HG02571 (cell line): Measurements from ENCODE around the gene RAB29.

ENCODE experiments used
- ATAC-seq: cut with Tn5 transposase; IDR thresholded peaks from one replicate; pipeline ENCODE4 v1.9.1; 2021; ENCODE audit warnings: mild to moderate bottlenecking, moderate library complexity; ENCODE audit not compliant: unreplicated experiment

The RAB29 gene

DNA sequence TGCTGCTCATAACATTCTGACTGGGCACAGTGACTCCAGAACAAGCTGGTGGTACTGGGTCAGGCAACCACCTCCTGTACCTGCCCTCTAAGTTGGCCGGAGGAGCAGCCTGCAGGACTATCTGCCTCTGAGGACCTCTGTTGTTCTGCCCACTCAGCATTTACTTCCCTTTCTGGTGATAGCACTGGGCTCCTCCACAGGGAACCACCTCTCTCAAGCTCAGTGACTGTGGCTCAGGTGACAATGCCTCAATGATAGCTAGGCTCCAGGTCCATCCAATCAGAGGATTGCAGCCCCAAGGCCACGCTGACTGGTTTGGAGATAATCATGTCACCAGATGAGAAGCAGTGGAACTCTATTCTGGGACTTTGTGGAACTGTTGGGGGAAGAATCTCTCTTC, 21.9 kb upstream of the RAB29 start:
- ATAC-seq, result no peak

DNA sequence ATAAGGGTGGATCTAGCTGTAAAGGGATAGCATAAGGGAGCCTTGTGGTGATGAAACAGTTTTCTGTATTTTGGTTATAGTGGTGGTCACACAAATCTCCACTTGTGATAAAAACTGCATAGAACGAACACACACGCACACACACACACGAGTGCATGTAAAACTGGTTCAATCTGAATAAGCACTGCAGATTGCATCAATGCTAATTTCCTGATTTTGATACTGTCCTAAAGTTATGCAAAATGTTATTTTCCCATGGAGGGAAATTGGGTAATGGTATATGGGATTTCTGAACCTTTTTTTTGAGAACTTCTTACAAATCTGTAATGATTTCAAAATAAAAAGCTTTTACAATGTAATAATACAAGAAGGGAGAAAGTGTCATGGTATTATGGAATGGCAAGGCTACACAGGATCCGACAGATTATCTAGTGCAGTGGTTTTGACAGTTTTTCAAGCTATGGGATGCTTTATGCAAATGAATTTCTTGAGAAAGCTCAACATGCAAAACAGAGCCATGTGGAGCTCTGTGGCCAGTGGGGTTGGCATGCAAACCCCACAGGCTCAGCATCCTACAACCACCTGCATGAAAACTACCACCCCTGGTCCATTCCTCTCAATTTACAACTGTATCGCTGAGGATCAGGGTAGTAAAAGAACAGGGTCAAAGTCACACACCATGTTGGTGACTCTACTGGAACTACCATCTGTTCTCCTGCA, 18.9 kb upstream of the RAB29 start:
- ATAC-seq, result no peak

DNA sequence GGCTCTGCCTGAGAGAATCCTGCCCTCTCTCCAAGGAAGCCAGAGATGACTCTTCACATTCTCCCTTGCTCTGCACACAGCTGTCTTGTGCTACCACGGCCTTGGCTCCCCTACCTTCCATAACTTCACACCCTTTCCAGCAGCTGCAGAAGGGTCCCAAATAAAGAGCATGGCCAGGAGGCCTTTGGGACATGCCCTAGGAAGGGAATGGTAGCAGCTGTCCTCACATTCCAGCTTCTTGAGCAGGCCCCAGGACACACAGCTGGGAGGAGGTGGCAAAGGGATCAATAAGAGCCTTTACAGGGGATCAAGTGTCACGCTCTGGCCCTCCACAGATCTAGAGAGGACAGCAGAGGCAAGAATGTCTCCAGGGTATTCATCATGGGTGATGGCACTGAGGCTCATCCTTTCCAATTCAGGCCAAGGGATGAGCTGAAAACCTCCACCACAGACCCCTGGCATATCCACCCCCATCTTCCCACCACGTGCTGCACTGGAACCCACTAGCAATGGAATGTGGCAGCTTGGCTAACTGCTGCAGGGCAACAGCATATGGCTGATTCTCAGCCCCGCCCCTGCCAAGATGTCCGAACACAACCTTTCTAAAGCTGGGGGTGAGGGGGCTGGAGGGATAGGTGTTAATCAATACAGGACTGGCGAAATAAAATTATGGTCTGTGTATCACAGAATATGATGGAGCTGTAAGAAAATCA, 17.8 kb upstream of the RAB29 start:
- ATAC-seq, result no peak

DNA sequence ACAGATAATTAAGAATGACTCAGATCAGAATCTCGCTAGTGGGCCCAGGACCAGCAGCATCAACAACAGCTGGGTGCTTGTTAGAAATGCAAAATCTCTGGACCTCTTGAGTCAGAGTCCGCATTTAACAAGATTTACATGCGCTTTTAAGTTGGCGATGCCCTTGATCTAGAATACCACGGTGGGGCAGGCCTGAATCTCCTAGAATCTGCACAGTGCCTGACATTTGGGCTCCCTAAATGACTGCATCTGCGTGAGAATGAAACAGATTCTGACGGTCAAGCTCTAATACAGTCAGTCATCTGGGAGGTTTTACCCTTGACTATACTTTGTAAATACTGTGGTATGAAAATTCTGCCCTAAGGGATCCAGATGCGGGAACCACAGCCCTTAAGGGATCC, 17.2 kb upstream of the RAB29 start:
- no peak for ATAC-seq

DNA sequence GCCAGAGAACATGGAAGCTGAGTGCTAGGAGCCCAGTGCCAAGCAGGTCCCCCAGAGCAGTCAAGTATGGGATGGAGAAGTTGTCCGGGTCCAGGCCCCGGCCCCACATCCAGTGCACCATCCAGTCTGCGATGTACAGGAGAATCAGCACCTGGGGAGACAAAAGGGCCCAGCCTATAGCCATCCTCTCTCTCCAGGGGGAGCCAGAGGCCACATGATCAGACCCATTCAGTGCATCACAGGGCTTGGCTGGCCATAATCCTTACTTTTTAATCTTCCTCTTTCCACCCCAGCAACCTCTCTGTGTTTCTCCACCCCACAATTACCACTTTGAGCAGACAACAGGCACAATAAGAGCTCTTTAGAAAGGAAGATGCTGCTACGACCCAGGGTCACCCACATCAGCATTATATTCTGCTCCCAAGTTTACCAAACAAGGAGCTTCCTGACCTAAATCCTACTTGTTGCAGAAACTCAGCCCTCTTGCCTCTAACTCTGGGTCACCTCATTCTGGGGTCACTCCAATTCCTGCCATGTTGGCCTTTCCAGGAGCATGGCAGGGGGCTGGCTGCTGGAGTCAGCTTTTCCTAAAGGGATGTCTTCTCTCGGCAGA, 16.4 kb upstream of the RAB29 start:
- peak; percentile 69 for ATAC-seq

DNA sequence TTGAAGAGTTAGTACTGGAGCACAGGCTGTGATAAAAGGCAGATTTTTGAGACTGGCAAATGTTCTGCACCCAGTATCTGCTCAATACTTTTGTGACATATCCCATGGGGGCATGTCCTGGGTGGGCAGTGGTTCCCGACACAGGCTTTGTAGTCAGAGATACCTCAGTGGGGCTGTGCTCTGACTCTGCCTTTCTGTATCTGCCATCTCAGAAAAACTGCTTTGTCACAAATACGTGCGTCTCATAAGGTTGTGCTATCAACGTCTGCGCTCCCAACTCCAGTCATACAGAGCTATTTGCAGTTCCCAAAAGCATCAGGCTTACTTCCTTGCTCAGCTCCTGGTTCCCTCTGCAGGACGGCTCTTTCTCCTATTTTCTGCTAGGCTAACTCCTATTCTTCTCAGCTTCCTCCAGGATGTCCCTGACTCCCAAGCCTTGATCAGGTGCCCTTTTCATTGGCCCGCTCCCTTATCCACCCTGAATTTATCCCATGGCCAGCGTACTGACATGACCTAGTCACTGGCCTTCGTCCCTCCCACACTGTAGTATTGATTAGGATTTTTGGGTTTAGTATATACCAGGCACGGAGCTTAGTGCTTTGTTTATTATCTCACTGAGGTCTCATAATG, 12.1 kb upstream of the RAB29 start:
- ATAC-seq, result no peak

DNA sequence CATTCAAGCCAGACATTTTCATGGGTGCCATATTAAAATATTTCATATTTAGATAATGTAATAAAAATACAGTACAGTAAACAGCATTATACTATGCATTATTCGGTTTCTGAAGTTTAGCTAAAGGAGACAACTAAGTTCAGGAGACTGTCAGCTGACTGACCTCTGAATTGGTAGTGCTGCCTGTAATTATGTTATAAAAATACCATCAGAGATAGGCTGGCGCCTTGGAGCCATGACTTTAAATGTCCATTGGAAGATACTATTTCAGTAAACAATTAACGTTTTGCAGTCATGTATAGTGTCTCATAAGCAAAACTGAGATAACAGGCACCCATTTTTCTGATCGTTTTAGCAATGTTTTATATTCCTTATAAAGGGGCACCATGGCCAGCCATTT, 11.3 kb upstream of the RAB29 start:
- ATAC-seq, result no peak

DNA sequence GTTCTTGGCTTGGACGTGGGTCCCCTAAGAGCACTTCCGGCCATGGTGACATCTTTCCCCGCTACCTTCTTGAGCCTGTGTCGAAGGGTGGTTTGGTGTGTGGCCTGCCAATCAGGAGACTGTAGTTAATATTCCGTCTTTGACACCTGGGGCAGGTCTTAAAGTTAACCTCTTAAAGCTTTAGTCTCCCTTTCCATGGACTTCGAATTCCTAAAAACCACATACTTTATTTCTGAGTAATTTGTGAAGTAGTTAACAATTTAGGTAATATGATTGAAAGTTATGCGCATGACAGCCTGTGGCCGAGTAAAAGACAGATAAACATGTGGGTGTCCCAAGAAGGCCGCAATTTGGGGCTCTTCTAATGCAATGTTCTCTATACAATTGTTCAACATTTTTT, 10.2 kb upstream of the RAB29 start:
- ATAC-seq, result no peak

DNA sequence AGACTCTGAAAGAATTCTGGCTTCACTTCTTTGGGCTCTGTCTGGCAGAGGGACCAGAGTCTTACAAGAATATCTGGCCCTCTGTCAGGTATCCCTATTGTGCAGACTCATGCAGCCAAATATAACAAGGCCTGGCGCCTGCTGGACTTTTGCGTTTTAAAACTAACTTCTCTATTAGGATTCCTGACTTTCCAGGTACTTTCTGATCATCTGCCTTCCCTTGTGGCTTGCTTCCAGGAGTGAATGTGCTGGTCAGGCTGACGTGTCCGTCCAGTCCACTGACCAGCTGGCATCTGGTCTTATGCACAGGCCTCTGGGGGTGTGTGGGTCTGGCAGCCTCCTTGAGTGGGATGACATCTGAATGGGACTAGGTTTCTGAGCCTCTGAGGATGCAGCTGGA, 8.6 kb upstream of the RAB29 start:
- no peak for ATAC-seq

DNA sequence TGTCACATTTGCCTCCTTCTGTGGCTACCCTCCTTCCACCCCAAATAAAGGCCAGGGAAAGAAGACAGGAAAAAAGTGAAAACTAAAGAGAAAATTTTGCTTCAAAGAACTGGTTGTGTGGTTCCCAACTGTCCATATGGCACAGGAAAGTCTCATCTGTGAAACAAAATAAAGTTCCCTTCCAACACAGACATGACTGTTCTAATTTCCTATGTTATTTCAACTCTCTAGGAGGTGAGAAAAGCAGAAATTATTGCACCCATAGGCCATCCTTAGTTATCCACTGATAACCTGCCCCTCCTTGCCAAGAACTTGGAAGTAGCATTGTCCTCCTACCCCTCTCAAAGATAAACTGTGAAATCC, 8.1 kb upstream of the RAB29 start:
- ATAC-seq, result no peak

DNA sequence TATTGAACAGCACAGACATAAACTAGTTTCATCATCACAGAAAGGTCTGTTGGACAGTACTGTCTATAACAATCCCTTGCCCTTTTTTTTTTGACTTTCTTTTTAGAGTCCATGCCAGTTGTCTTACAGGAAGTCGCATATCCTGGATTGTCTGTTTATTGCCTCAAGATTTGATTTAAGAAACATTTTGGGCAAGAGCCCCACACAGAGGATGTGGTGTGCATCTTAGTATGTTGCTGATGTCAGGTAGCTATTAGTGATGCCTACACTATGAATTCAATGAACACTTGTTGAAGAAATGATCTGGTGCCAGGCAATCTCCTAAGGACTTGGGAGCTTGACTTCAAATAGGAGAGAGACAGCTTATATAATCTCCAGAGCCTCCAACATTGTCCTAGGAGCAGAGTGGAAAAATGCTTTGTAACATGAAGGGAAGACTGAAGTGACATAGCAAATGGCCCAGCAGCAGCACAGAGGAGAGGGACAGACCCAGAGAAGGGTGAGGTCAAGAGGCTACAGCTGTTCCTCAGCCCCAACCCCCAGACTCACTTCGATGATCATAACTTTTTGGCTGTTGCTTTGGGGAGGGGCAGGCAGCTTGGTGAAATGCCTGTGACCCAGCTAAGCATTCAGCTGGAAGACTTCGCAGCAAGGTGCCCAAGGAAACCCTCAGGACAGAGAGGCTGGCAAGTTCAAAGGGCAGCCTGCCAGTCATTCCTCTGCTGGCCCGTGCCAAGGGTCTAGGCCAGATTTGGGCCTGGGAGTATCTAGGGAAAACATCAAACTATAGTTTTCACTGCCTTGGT, 7.5 kb upstream of the RAB29 start:
- ATAC-seq, result no peak

DNA sequence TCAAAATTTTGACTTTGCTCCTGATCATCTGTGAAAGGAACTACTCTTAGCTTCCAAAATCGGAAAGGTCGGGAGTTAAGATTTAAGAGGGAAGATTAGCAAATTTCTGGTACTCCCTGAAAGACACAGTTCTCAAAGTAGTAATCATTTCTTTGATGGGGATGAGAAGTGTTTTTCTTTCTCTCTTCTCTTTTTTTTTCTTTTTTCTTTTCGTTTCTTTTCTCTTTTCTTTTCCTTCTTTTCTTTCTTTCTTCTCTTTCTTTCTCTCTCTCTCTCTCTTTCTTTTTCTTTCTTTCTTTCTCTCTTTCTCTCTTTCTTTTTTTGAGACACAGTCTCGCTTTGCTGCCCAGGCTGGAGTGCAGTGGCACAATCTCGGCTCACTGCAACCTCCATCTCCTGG, 5.1 kb upstream of the RAB29 start:
- no peak for ATAC-seq

DNA sequence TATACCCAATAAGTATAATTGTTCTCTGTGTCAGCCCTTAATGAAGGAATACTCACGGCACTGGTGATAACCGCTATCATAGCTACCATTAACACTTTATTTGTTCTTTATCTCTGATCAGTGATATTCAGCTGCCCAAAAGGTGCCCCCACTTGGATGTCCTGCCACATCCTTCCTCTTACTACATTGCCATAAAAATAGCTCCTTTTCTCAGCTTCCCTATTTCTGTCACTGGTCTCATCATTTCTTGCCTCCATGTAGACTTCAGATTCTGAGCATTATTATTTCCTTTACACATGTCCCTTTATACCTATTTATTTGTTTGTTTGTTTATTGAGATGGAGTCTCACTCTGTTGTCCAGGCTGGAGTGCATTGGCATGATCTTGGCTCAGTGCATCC, 2.7 kb upstream of the RAB29 start:
- ATAC-seq, result no peak

DNA sequence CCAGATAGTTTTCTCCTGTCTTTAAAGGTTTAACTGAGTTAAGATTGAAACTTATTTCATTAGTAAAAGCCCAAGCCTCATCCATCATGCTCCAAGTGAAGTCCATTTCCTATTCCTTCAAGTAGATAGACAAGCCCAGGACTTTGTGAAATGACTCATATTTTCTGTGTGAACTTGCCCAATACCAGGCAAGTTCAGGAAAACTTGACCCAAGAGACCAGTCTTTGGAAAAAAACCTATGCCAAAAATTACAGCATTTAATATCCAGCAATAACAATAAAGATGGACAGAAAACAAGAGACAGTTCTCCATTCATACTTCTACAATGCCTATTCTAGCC, 405 bp upstream of the RAB29 start:
- no peak for ATAC-seq

DNA sequence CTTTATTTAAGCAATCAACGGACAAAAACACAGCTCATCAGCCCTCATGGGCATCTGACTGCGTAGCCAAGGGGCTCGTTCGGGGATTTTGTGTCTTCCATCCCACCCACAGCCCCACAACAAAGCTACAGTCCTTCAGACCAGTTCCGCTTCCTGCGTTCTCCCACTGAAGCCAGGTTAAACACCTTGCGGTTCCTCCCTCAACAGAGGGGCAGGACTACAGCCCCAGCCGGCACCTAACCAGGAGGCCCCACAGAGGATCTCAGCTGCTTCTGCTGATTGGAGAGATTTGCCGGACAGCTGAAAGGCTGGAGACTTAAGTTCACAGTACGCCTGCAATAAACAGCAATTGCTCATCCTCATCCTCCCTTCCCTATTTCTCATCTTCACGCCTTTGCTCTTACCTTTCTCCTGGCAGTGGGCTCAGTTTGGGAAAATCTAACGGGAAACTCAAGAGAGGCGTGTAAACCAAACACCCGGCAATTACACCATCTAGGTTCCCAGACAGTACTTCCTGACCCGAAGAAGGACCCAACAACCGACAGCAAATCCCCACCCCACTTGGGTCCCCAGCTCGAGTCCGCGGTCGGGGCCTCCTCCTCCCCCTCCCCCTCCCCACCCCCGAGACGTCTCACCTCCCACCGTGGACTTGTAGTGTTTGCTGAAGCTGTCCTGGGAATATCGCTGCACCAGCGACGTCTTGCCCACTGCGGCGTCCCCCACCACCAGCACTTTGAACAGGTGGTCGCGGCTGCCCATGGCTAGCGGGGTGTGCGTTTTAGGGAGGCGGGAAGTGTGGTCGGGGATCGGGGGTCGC, 876 bp downstream of the RAB29 start:
- no peak for ATAC-seq

DNA sequence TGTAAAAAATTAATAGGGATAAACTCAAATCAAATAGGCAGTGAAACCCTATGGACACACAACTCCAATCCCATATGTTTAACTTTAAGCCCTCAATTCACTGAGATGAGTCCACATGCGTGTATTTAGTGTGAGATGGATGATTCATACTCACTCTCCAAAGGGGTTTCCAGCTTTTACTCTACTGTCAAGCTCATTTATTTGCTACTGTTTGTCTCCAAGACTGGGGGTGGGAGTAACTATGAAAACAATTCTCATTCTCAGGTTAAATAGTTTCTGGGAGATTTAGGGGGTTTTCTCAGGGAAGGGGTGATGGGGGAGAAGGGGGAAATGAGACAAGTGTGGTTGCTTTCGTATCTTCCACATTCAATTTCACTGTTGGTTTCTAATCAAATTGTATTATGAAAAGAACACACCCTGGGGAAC, 2.7 kb downstream of the RAB29 start:
- no peak for ATAC-seq

DNA sequence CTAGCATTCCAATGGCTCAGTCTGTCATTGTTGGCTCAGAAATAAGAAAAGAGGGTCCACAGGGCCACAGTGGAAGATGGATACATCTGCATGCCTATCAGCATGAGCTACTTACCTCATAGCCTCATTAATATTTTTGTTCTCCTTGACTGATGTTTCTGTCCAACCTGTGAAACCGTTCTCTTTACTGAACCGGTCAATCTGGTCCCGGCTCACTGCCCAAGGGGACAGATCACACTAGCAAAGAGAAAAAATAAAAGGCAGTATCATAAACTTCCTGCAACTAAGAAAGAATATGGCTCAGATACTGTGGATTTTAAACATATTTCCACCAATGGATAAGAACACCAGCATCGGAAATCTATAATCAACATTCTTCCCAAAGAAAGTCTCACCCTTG, 4.7 kb downstream of the RAB29 start:
- ATAC-seq, result no peak

DNA sequence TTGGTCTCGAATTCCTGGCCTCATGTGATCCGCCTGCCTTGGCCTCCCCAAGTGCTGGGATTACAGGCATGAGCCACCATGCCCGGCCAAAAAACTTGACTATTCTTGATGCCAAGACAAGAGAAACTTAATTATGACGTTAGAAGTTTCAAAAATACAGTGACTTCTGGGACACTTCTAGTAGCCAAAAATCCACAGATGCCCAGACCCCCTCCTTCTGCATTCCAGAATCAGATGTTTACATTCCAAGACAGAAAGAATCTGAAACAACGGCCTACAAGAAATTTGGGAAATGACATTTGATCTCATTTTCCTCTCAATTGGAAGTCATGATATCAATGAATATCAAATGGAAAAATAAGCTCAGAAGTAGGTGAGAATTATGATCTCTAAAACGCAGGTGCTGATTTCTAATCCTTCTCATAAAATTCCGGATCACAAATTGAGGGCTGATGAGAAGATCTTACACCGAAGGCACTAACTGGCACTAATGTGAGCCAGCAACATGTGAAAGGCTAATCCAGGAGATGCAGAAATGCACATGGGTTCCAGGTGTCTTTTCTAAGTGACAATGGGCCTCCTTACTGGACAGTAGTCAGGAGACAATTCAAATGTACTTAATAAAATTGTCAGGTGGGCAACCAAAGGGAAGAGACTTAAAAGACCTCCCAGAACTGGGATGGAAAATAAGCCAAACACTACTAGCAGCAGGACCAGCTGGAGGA, 5.5 kb downstream of the RAB29 start:
- no peak for ATAC-seq

DNA sequence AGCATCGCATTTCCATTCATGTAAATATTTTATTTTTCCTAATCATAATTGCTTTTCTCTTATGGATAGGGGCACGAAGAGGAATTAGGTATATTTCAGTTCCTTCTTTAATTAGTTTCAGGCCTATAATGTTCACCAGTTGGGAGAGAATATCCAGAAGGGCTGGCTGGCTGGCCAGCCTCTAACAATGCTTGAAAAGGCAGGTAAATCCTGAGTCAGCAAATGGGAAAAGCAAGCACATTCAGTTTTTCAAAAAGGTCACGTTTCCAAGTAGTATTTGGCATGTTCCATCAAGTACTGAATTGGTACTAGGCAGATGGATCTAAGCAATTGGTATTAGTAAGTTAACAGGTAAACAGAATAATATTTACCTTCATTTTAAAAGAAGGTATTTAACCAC, 8.0 kb downstream of the RAB29 start:
- ATAC-seq, result no peak

DNA sequence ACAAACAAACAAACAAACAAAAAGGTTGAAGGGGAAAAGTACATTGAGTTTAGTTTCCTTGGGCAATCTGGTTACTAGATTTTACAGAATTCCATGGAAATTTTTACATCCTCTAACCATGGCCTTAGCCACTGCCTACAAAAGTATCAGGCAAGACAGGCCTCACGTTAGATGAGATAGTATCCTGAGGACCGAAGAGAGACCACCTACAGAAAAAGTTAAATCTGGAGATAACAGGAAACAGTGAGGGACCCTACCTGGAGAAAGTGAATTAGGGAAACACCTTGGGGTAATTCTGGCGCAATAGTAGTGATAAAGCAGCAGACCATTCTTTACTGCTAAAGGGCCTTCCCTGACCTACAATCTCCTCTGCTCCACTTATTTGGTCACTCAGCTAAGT, 8.7 kb downstream of the RAB29 start:
- no peak for ATAC-seq
